Panc1 (cell line): ENCODE data around the gene TRIM27.

ENCODE experiments used
- CTCF ChIP-seq: fragments of 450-650 bp; IDR thresholded peaks from 2 replicates; pipeline ENCODE4 v1.5.1; 2017; ENCODE audit warnings: mild to moderate bottlenecking
- POLR2AphosphoS5 ChIP-seq: IDR thresholded peaks from 2 replicates; pipeline ENCODE4 v1.6.1; 2012; ENCODE audit warnings: mild to moderate bottlenecking, low read depth, low read length, moderate library complexity
- SIN3A ChIP-seq: IDR thresholded peaks from 2 replicates; pipeline ENCODE4 v1.6.1; 2012; ENCODE audit warnings: low read depth, mild to moderate bottlenecking, low read length, moderate library complexity, borderline replicate concordance; ENCODE audit not compliant: insufficient read depth
- TCF7L2 ChIP-seq: IDR thresholded peaks from 2 replicates; pipeline ENCODE4 v1.6.1; 2011; ENCODE audit warnings: mild to moderate bottlenecking, low read depth, low read length, inconsistent platforms

GRCh38 chr6:28923318-28924102, at the start of gene TRIM27:
- TF ChIP-seq SIN3A (peak; percentile 89; the same call in 1 of the 2 replicates), CTCF (no peak), POLR2AphosphoS5 (peak; percentile 96), TCF7L2 (0 out of 2 replicates have a peak, but pooled peaks have one; percentile 28)
